HL-60 (cell line): ENCODE data around the gene SLC15A3.

Experiments
- DNase-seq, 2 experiments: peaks; one replicate each; pipeline ENCODE4 v3.0.0-alpha.2; 2010 to 2020; ENCODE audit warnings: low read depth in 1 of 2, low spot score in 1 of 2
- H3K27ac ChIP-seq: fragments of 250-450 bp; sonication (Bioruptor Pico); replicated peaks from 2 replicates; pipeline ENCODE4 v1.5.1; 2020; ENCODE audit warnings: mild to moderate bottlenecking, moderate library complexity
- H3K27me3 ChIP-seq: fragments of 250-450 bp; sonication (Bioruptor Pico); 2 replicates; pipeline ENCODE4 v1.5.1; 2021; ENCODE audit warnings: mild to moderate bottlenecking, moderate library complexity; ENCODE audit not compliant: insufficient read depth, poor library complexity, severe bottlenecking
- H3K4me3 ChIP-seq: replicated peaks from 2 replicates; pipeline ENCODE4 v1.5.1; 2011; ENCODE audit warnings: mild to moderate bottlenecking, control low read depth, low read length; ENCODE audit not compliant: insufficient read depth
- CTCF ChIP-seq: IDR thresholded peaks from one replicate; pipeline ENCODE4 v1.5.1; 2011; ENCODE audit warnings: low read length, control low read depth, inconsistent platforms; ENCODE audit not compliant: insufficient read depth
- GABPA ChIP-seq: IDR thresholded peaks from 2 replicates; pipeline ENCODE4 v1.6.1; 2012; ENCODE audit warnings: low read depth
- POLR2AphosphoS5 ChIP-seq: IDR thresholded peaks from 2 replicates; pipeline ENCODE4 v1.6.1; 2012; ENCODE audit warnings: low read depth
- SPI1 ChIP-seq: IDR thresholded peaks from 2 replicates; pipeline ENCODE4 v1.6.1; 2012; ENCODE audit warnings: low read depth, mild to moderate bottlenecking, borderline replicate concordance
- TF ChIP-seq, protein P1 (sequence below): IDR thresholded peaks from 2 replicates; pipeline ENCODE4 v1.6.1; 2012; ENCODE audit warnings: low read depth; ENCODE audit not compliant: insufficient replicate concordance

The SLC15A3 gene

DNA sequence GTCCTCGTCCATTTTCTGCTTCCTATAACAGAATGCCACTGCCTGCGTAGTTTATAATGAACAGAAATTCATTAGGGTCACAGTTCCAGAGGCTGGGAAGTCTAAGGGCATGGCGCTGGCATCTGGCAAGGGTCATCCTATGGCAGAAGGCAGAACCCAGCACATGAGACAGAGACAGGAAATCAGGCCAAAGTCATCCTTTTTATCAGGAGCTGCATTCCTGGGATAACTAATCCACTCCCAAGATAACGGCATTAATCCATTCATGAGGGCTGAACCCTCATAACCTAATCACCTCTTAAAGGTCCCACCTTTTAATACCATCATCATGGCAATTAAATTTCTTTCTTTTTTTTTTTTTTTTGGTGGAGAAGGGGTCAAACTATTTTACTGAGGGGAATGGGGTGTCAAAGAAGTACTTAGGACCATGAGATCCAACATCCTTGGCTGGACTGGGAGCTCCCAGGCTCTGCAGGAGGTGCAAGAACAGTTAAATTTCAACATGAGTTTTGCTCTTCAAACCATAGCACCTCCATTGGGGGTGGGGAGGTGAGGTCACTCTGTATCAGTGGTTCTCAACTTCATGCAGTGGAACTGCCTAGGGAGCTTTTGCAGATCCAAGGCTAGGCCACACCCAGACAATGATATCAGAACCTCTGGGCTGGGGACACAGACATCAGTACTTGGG, 33.6 kb downstream of the SLC15A3 start:
- DNase-seq: no peak
- Histone ChIP-seq H3K4me3 (no peak overlapping the region), H3K27ac (no peak overlapping the region), H3K27me3 (no peaks in the 10 kb centered on the region)
- TF ChIP-seq POLR2AphosphoS5 (no peak), CTCF (no peak), GABPA (no peak)
- TF ChIP-seq, protein P1, sequence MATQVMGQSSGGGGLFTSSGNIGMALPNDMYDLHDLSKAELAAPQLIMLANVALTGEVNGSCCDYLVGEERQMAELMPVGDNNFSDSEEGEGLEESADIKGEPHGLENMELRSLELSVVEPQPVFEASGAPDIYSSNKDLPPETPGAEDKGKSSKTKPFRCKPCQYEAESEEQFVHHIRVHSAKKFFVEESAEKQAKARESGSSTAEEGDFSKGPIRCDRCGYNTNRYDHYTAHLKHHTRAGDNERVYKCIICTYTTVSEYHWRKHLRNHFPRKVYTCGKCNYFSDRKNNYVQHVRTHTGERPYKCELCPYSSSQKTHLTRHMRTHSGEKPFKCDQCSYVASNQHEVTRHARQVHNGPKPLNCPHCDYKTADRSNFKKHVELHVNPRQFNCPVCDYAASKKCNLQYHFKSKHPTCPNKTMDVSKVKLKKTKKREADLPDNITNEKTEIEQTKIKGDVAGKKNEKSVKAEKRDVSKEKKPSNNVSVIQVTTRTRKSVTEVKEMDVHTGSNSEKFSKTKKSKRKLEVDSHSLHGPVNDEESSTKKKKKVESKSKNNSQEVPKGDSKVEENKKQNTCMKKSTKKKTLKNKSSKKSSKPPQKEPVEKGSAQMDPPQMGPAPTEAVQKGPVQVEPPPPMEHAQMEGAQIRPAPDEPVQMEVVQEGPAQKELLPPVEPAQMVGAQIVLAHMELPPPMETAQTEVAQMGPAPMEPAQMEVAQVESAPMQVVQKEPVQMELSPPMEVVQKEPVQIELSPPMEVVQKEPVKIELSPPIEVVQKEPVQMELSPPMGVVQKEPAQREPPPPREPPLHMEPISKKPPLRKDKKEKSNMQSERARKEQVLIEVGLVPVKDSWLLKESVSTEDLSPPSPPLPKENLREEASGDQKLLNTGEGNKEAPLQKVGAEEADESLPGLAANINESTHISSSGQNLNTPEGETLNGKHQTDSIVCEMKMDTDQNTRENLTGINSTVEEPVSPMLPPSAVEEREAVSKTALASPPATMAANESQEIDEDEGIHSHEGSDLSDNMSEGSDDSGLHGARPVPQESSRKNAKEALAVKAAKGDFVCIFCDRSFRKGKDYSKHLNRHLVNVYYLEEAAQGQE: no peak

DNA sequence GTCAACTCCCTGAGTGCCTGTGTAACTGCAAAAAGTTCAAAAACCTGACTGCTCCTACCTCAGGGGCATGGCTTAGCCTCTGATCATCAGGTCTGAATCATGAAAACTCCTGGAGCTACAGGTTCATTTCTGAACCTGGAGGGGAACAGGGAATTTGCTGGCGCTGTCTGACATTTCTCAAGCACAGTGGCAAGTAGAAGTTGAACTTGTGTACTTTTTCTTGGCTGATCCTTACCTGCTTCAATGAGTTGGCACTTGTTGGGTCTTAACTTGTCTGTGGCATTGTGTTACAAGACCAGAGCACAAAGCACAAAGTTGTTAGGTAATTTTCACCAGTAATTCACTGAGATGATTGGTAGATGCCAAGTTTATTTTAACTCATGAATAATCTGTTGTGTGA, 34.7 kb downstream of the SLC15A3 start:
- TF ChIP-seq SPI1: no peak
- TF ChIP-seq GABPA: no peak
- no peak for TF ChIP-seq POLR2AphosphoS5
- TF ChIP-seq, protein P1: no peak
- TF ChIP-seq CTCF: no peak
- H3K27ac ChIP-seq: no peak overlapping the region

GRCh38 chr11:60916669-60917206, 35.2 kb downstream of the SLC15A3 start:
- H3K27me3 ChIP-seq: no peaks in the 10 kb centered on the region
- no peak for DNase-seq
- H3K27ac ChIP-seq: no peak overlapping the region
- TF ChIP-seq CTCF: no peak
- TF ChIP-seq POLR2AphosphoS5: no peak
- TF ChIP-seq GABPA: no peak
- TF ChIP-seq, protein P1: no peak
- no peak for TF ChIP-seq SPI1
- H3K4me3 ChIP-seq: no peak overlapping the region

More for the DNA sequence above, 34.7 kb downstream of the SLC15A3 start:
- H3K27me3 ChIP-seq: no peaks in the 10 kb centered on the region
- no peak overlapping the region for H3K4me3 ChIP-seq
- no peak for DNase-seq
